ENCODE measurements around the gene SCAP.

DNA sequence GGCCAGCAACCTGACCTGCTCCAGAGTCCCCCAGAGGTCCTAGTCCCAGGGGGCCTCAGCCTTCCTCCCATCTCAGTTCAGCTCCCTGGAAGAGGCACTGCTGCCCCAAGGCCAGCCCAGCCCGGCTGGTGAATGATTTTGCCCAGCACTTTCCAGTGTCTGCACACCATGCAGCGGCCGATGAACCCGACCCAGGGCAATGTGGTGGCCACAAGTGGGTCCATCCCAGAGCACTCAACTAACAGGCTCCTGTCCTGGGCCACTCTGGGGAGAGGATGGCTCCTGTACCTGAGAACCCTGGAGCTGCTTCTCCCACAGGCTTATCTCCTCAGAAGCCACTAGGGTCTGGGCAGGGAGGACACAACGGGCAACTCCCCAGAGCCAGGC lies 55.7 kb downstream of the SCAP start:
- TF ChIP-seq, protein P1, sequence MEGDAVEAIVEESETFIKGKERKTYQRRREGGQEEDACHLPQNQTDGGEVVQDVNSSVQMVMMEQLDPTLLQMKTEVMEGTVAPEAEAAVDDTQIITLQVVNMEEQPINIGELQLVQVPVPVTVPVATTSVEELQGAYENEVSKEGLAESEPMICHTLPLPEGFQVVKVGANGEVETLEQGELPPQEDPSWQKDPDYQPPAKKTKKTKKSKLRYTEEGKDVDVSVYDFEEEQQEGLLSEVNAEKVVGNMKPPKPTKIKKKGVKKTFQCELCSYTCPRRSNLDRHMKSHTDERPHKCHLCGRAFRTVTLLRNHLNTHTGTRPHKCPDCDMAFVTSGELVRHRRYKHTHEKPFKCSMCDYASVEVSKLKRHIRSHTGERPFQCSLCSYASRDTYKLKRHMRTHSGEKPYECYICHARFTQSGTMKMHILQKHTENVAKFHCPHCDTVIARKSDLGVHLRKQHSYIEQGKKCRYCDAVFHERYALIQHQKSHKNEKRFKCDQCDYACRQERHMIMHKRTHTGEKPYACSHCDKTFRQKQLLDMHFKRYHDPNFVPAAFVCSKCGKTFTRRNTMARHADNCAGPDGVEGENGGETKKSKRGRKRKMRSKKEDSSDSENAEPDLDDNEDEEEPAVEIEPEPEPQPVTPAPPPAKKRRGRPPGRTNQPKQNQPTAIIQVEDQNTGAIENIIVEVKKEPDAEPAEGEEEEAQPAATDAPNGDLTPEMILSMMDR (IDR thresholded peaks at IDR 0.05; ENCODE audit: borderline replicate concordance, extremely low read depth, low read length, poor library complexity, severe bottlenecking): no peak
- TF ChIP-seq EZH2 (IDR thresholded peaks at IDR 0.05; ENCODE audit: borderline replicate concordance, low read depth, low read length, severe bottlenecking): no peak

Data from DND-41 (cell line).